ENCODE results near the gene WNT3A.
A peak's percentile ranks its signal among the peaks of the same experiment; 100 is the strongest.

Gene WNT3A

DNA sequence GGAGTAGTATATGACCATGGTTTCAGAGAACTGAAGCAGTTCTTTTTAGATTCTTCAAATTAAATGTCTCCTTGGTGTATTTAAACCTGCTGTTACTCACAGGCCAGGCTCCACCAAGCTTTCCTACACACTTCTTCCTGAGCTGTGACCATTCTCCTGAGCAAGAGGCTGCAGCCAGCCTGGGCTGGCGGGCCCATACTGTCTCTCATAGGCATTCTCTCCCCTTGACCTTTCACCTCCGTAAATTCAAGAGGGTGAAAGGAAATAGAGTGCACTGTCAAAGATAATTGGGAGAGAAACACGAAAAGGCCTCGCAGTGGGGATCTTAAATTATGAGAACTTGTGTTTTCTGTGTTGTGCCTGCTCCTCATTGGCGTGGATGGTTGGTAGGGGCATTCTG is 78.0 kb downstream of the WNT3A start:
- DNase-seq (ENCODE audit: low spot score): no peak

DNA sequence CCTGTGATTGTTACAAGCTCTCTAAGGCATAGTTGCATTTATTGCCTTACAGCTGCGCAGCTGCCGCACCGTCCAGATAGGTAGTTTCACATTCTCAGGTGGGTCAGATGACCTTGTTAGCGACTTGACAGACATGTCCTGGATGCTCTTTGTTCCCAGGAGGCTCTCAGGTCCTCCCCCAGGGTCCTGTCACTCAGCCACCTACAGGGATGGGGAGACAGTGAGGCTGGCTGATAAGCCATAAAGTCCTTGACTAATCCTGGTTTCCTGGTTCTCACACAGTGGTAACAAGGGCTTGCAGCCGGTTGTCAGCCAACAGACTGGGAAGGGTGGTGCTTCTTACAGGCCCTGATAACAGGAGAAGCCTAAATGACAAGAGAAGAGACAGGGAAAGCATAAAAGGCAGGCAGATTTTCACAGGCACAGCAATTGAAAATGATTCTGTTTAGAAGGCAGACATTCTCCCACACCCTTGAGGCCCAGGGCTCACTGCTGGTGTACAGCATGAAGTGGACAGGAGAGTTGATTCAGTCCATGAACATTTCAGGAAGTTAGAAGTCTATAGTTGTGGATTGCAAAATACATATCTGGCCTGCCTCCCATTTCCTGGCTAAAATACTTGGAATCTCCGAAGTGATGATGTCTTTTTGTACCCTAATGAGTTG is 78.6 kb downstream of the WNT3A start:
- peak; percentile 82 for DNase-seq (ENCODE audit: low spot score)

DNA sequence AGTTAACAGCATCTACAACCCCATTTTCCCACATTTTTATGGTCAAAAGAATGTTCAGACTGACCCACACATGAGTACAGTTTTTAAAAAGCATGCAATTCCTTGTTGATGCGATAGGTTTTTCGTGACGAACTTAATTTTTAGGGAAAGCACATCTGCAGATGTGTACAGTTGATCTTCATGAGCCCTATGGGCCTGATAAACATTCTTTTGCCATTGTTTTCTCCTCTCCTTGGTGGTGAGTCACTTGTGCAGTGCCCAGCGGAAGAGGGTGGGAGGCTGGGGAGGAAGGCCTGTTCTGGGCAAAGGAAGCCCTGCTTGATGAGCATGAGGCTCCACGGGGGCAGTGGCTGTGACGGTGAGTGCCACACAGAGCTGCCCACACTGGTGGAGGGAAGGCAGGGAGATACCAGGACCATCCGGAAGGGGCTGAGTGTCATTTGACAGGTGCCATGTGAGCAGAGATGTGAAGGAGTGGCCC is 81.0 kb downstream of the WNT3A start:
- peak; percentile 95 for DNase-seq (ENCODE audit: low spot score)

DNA sequence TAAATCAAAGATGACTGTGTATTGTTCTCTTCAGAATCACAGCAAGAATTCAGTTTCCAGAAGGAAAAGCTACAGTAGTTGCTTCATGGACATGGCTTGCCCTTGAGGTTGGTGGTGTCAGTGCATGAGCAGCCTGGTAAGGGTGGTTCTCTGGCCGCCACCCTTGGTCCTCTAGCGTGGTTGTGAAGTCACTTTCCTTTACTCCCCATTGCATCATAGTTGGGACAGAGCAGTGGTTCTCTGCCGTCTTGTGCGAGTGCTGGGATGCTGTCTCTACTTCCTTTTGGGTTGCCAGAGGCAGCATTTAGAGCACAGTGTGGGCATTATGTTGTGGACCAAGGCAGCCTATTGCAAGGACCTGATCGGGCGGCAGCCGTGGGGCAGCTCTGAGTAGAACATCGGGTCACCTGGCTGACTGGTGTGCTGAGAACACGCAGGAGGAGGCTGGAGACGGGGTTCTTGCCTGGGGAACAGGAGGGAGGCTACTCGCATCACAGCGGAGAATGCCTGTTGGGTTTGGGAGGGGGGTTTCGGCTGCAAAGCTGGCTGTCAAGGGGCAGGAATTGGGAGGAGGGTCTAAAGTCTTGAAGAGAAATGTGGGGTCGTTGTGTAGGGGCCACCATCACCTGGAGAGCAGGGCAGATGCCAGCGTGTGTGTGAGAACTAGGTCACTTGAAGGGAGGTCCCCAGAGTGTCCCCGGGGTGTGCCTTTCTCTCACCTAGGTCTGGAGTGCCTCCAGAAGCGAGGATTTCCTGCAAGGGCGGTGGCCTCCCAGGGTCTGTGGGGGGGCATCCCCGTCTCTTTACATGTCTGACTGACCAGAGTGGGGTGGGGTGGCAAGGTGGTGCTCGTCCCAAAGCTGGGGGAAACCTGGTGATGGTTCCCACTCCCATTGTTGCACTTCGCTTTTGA is 82.0 kb downstream of the WNT3A start:
- no peak for DNase-seq (ENCODE audit: low spot score)

DNA sequence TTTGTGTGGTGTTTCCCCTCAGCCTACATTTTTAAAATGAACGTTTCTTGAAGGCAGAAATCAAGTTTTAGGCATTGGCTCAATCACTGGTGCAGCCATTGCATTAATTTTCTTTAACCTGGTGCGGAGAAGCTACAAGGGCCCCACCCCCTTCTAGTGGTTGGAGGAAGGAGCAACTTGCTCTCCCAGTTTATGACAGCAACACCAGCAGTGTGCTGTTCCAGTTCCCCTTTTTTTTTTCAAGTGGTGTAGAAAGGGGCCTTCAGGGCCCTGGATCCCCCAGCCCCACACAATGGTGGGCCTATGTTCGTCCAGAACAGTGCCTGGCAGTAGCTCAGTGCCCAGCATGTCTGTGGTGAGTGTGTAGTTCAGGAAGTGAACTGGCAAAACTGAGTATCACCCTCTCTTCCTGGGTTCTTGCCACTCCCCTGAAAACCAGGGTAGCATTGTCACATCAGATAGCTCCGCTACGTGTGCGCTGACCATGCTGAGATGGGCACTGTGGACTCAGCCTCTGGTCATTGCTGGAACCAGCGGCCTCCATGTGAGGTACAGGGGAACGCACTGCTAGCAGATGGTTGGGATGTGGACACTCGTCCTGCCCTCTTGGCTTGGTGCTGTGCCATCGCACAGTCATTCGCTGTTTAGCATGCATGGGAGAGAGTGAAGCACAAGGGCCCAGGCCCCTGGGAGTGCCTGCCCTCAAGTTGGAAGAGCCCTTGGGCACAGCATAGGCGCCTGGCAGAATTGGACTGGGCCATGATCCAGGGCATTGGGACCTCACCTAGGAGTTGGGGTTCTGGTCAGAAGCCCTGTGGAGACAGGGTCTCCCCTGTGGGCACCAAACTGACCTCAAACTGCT is 83.0 kb downstream of the WNT3A start:
- no peak for DNase-seq (ENCODE audit: low spot score)

DNA sequence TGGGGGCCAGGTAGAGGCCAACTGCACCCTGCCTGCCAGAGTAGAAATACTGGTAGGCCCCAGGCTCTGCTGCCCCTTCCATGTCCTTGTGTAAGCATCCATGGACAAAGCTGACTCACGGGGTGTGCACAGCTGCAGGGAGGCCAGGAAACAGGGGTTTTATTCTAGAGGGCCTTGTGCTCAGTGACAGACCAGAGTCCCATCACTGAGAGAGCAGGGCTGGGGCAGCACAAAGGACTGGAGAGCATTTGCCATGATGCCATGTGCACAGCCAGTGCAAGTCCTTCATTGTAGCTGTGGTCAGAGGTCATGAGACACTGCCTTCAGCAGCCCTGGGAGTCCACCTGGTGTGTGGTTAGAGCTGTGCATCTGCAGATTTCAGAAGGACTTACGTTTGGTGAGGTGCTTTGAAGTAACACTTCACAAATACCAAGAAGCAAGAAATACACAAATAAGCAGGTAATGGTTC is 83.8 kb downstream of the WNT3A start:
- DNase-seq (ENCODE audit: low spot score): no peak

DNA sequence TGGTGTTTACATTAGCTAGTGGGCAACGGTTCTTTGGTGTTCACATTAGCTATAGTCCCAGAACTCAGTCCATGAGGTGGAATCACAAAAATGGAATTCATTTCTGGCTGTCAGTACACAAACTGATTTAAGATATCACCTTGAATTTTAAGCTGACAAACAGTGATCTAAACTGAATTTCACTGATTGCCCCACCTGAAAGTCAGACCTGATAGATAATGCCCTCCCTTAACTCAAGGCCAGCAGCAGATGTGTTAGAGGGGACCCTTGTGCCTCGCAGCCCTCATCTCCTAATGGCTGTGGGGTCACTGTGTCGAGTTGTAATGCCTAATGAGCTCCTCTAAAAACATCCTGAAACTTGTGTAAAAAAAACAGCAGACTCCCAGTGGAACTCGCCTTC is 84.3 kb downstream of the WNT3A start:
- no peak for DNase-seq (ENCODE audit: low spot score)

DNA sequence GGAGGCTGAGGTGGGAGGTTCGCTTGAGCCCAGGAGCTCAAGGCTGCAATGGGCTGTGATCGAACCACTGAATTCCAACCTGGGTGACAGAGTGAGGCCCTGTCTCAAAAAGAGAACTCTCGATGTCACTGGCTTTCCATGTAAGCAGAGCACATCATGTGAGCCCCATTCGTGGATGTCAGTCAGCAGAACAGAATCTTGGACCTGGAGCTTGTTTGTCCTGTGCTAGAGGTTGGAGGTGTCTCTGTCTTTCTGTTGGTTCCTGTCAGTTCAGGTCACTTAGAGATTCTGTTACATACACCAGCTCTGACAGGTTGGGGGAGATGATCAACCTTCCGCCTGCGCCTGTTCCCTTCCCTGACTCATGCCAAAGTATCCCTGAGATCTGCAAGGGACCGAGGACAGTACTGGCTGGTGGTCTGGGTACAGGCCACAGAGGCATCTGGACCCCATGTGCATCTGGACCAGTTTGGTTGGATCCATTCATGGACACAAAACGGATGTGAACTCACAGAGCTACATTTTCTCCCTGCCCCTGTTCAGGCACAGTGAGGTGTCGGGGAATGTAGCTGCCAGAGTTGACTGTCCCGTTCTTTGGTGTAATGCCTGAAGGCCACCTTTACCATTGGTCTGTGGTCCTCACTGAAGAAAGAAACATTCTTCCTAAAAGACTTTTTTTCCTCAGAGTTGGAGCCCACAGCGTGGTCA is 85.7 kb downstream of the WNT3A start:
- DNase-seq (ENCODE audit: low spot score): no peak

DNA sequence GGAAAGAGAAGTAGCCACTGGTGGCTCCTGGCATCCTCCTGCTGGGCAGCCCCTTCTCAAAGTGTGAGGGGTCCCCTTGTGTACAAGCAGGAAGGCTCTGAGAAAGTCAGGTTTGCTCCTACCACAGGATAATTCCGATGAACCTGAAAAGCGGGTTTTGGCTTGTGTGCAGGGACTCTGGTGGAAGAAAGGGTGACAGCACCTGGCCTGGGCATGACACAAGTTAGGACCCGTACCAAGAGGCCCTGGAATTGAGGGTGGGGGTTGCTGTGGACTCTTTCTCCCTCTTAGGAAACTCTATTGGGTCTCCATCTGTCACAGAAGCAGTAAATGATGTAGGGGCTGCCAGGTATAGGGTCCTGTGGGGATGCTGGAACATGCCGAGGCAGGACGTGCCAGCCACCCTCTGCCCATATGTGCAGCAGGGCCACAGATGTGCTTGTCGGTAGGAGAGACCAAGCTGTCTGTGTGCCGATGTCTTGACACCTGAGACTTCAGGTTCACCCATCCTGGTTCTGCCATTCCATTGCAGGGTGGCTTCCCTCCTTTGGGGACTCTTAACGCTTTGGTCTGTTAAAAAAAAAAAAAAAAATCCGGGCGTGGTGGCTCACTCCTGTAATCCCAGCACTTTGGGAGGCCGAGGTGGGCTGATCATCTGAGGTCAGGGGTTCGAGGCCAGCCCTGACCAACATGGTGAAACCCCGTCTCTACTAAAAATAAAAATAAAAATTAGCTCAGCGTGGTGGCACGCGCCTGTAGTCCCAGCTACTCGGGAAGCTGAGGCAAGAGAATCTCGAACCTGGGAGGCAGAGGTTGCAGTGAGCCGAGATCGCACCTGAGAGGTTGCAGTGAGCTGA is 86.5 kb downstream of the WNT3A start:
- no peak for DNase-seq (ENCODE audit: low spot score)

DNA sequence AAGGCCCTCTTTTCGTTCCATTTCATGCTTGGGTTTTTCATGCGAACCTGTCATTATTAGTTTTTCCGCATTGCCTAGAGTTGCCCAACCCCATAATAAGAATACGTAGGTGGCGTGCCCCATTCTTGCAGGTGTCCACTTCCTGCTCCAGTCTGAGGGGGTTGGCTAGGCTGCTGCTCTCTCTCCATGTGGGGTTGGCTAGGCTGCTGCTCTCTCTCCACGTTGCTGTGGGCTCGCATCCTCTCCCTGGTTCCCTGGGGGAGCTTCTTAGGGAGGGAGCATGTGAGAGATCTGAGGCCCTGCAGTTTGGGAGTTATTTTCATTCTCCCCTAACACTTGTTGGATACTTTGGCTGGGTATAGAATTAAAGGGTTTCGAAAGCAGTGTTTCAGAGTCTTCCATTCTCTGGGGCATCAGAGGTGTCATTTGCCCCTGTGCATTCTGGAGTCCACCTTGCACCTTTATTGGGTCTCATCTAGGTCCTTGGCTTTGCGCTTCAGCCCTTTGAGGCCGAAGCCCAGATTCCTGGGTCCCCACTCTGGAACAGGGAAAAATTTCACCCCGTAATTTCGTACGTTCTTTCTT is 87.7 kb downstream of the WNT3A start:
- no peak for DNase-seq (ENCODE audit: low spot score)

DNA sequence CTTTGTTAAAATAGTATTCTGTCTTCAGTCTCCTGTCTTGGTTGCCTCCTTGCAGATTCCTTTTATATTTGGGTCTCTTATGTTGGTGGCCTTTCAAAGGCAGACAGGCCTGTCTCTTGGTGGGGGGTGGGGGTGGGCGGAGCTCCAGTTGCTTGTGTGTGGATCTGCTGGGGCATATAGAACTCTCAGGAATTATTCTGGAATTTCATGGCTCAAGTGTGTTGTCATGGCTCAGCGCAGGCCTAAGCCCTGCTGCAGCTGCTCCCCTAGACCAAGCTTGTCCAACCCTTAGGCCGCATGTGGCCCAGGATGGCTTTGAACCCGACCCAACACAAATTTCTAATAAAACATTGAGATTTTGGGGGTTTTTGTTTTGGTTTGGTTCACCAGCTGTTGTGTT is 88.4 kb downstream of the WNT3A start:
- no peak for DNase-seq (ENCODE audit: low spot score)

DNA sequence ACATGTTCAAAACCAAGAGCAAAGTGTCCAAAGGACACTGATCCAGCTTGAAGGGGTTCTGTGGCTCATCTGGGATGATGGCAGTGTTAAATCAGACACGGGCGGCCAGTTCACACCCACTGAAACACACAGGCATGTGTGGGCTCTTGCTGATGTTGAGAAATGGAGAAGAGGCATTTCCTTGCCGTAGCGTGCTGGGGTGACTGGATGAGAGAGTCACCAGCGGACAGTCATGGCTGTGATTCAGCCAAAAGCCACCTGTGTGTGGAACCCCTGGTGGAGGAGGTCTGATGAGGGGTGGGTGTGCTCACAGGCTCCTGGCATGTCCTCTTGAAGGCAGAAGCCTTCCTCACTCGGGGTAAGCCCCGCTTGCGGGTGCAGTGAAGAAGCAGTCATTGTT is 89.1 kb downstream of the WNT3A start:
- DNase-seq (ENCODE audit: low spot score): no peak

DNA sequence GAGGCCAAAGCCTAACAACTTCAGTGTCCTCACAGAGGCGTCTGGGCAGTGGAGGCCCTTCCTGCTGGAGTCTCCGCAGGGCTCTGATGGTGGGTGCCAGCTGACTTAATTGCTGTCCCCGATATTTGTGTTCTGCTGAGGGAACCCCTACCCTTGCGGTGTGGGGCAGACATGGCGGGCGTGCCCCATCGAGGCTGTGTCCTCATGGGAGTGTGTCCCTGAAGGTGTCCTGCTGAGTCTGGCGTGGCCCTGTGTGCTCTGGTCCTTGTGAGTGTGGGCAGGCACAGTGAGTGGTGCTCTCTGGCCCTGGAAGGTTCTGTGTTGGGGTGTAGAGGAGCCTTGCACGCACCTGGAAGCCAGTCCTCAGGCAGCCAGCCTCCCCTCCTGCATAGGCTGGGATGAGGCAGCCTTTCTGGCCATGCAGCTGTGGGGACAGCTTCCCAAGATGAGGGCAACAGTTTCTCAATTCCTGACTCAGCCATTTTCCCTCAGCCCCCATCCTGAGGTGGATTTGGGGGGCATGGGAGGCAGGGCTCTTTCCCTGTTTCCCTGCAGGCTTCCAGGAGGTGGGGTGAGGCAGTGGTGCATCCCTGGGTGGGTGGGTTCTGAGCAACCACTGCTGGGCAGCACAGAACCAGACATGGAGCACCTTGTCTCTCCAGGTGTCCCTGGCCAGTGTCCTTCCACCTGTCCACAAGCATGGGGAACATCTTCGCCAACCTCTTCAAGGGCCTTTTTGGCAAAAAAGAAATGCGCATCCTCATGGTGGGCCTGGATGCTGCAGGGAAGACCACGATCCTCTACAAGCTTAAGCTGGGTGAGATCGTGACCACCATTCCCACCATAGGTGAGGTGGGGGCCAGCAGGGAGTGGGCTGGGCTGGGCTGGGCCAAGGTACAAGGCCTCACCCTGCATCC is 89.9 kb downstream of the WNT3A start:
- DNase-seq (ENCODE audit: low spot score): no peak

DNA sequence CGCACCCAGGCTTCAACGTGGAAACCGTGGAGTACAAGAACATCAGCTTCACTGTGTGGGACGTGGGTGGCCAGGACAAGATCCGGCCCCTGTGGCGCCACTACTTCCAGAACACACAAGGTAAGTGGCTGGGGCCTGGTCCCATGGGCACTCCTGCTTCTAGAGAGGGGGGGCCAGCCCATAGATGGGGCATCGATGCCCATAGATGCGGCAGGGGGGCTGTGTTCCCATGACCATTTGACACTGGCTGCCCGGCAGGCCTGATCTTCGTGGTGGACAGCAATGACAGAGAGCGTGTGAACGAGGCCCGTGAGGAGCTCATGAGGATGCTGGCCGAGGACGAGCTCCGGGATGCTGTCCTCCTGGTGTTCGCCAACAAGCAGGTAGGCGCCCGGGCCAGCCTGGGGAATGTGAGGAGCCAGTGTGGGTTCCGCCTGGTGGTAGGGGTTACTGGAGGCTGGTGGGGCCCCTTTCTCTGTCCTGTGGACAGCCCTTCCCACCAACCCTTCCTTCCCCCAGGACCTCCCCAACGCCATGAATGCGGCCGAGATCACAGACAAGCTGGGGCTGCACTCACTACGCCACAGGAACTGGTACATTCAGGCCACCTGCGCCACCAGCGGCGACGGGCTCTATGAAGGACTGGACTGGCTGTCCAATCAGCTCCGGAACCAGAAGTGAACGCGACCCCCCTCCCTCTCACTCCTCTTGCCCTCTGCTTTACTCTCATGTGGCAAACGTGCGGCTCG is 90.7 kb downstream of the WNT3A start:
- no peak for DNase-seq (ENCODE audit: low spot score)

DNA sequence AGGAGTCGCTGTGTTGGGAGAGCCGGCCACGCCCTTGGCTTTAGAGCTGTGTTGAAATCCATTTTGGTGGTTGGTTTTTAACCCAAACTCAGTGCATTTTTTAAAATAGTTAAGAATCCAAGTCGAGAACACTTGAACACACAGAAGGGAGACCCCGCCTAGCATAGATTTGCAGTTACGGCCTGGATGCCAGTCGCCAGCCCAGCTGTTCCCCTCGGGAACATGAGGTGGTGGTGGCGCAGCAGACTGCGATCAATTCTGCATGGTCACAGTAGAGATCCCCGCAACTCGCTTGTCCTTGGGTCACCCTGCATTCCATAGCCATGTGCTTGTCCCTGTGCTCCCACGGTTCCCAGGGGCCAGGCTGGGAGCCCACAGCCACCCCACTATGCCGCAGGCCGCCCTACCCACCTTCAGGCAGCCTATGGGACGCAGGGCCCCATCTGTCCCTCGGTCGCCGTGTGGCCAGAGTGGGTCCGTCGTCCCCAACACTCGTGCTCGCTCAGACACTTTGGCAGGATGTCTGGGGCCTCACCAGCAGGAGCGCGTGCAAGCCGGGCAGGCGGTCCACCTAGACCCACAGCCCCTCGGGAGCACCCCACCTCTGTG is 91.6 kb downstream of the WNT3A start:
- DNase-seq (ENCODE audit: low spot score): no peak

DNA sequence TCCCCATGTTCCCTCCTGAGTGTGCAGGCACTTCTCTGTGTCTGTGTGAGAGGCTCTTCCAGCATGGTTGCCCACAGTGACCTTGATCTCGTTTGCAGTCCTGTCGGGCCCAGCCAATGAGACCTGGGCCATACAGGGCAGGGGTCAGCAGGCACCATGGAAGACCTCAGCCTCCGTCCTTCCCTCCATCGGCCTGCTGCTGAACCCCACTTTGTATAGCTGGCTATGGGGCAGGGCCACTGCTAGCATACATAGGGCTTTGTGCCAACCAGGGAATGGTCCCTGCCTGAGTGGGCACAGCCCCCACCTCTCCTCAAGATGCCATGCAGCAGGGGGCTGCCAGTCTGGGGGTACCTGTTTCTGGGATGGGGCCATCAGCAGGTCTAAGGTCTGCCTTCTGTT is 92.5 kb downstream of the WNT3A start:
- no peak for DNase-seq (ENCODE audit: low spot score)

DNA sequence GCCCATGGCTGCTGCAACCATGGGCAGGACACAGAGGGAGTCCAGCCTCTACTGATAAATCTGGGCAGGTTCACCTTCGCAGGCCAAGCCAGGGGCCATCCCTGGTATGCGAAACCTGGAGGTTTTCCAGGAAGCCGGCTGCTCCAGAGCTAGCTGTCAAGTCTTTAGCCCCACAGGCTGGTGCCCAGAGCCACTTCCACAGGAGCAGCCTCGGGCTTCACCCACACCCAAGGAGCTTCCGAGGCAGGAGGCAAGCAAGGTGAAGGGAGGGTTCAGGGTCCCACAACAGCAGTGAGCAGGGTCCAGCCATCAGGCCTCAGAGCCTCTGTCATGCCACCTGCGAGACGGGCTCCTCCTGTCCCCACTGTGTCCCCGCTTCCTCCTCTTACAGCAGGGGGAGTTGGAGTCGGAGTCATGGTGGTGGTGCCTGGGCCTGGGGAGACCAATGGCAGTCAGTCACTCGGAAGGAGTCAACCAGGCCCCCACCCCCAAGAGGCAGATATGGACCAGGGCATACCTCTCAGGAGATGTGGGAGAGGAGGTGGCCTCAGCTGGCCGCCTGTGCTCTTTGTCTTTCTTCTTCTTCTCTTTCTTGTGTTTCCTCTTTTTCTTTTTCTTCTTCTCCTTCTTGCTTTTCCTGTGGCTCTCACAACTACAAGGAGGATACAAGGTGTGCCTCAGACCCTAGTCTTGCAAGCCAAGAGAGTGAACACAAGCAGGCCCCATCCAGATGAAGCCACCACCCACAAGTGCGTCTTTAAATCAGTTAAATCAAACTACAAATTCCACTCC is 94.2 kb downstream of the WNT3A start:
- no peak for DNase-seq (ENCODE audit: low spot score)
